ENCODE data around the gene RBM15B. TPM values are rescaled to one million over a fixed set of nuclear protein-coding genes. Genes with fewer than 3 reads are reported as not detected.

RBM15B gene
- total and polyA plus RNA-seq, 9 of the 15 experiments (the other 6 are each of a cell fraction or from before 2014, with no cell fraction given), result 1.8 to 21.0 (median 10.5) TPM

DNA sequence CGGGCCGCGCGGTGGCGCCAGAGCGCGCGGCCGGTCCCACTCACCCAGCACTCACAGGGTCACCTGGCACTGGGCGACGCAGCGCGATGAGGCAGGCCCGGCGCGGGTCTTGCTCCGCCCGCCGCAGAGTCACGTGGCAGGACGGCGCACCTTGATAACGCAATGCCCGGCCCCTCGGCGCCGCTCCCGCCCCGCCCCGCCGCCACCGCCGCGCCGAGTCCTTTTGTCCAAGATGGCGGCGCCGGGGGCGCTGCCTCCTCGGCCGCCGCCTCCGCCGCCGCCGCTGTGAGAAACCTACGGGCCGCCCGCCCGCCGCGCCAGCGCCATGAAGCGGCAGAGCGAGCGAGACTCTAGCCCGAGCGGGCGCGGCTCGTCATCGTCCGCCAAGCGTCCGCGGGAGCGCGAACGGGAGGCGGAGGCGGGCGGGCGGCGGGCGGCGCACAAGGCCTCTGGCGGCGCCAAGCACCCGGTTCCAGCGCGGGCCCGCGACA is at the start of gene RBM15B (continued):
- peak; percentile 45; the same call in 1 of the 2 replicates for TF ChIP-seq TCF3 (CRISPR knock-in tag; IDR thresholded peaks at IDR 0.05)
- TF ChIP-seq, protein P1, sequence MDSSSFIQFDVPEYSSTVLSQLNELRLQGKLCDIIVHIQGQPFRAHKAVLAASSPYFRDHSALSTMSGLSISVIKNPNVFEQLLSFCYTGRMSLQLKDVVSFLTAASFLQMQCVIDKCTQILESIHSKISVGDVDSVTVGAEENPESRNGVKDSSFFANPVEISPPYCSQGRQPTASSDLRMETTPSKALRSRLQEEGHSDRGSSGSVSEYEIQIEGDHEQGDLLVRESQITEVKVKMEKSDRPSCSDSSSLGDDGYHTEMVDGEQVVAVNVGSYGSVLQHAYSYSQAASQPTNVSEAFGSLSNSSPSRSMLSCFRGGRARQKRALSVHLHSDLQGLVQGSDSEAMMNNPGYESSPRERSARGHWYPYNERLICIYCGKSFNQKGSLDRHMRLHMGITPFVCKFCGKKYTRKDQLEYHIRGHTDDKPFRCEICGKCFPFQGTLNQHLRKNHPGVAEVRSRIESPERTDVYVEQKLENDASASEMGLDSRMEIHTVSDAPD (CRISPR knock-in tag; IDR thresholded peaks at IDR 0.05), result no peak
- TF ChIP-seq ZNF3 (CRISPR knock-in tag; IDR thresholded peaks at IDR 0.05), result no peak
- TF ChIP-seq, protein P2, sequence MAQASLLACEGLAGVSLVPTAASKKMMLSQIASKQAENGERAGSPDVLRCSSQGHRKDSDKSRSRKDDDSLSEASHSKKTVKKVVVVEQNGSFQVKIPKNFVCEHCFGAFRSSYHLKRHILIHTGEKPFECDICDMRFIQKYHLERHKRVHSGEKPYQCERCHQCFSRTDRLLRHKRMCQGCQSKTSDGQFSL (CRISPR knock-in tag; IDR thresholded peaks at IDR 0.05), result no peak
- TF ChIP-seq, protein P2 (tag; IDR thresholded peaks at IDR 0.05), result no peak
- TF ChIP-seq, protein P3, sequence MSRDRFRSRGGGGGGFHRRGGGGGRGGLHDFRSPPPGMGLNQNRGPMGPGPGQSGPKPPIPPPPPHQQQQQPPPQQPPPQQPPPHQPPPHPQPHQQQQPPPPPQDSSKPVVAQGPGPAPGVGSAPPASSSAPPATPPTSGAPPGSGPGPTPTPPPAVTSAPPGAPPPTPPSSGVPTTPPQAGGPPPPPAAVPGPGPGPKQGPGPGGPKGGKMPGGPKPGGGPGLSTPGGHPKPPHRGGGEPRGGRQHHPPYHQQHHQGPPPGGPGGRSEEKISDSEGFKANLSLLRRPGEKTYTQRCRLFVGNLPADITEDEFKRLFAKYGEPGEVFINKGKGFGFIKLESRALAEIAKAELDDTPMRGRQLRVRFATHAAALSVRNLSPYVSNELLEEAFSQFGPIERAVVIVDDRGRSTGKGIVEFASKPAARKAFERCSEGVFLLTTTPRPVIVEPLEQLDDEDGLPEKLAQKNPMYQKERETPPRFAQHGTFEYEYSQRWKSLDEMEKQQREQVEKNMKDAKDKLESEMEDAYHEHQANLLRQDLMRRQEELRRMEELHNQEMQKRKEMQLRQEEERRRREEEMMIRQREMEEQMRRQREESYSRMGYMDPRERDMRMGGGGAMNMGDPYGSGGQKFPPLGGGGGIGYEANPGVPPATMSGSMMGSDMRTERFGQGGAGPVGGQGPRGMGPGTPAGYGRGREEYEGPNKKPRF (IDR thresholded peaks at IDR 0.05; ENCODE audit: low read depth, low read length), result no peak
- no peak for TF ChIP-seq SRSF1 (IDR thresholded peaks at IDR 0.05; ENCODE audit: low read depth, low read length)
- TF ChIP-seq ARHGAP35 (IDR thresholded peaks at IDR 0.05; ENCODE audit: partially characterized antibody), result no peak
- no peak for TF ChIP-seq ZNF431 (CRISPR knock-in tag; IDR thresholded peaks at IDR 0.05)
- TF ChIP-seq BHLHE40 (IDR thresholded peaks at IDR 0.05; ENCODE audit: low read length), result peak; percentile 80
- TF ChIP-seq, protein P4, sequence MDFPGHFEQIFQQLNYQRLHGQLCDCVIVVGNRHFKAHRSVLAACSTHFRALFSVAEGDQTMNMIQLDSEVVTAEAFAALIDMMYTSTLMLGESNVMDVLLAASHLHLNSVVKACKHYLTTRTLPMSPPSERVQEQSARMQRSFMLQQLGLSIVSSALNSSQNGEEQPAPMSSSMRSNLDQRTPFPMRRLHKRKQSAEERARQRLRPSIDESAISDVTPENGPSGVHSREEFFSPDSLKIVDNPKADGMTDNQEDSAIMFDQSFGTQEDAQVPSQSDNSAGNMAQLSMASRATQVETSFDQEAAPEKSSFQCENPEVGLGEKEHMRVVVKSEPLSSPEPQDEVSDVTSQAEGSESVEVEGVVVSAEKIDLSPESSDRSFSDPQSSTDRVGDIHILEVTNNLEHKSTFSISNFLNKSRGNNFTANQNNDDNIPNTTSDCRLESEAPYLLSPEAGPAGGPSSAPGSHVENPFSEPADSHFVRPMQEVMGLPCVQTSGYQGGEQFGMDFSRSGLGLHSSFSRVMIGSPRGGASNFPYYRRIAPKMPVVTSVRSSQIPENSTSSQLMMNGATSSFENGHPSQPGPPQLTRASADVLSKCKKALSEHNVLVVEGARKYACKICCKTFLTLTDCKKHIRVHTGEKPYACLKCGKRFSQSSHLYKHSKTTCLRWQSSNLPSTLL (IDR thresholded peaks at IDR 0.05), result no peak
- TF ChIP-seq ZSCAN29 (IDR thresholded peaks at IDR 0.05), result no peak
- TF ChIP-seq, protein P5, sequence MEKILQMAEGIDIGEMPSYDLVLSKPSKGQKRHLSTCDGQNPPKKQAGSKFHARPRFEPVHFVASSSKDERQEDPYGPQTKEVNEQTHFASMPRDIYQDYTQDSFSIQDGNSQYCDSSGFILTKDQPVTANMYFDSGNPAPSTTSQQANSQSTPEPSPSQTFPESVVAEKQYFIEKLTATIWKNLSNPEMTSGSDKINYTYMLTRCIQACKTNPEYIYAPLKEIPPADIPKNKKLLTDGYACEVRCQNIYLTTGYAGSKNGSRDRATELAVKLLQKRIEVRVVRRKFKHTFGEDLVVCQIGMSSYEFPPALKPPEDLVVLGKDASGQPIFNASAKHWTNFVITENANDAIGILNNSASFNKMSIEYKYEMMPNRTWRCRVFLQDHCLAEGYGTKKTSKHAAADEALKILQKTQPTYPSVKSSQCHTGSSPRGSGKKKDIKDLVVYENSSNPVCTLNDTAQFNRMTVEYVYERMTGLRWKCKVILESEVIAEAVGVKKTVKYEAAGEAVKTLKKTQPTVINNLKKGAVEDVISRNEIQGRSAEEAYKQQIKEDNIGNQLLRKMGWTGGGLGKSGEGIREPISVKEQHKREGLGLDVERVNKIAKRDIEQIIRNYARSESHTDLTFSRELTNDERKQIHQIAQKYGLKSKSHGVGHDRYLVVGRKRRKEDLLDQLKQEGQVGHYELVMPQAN (IDR thresholded peaks at IDR 0.05; ENCODE audit: borderline replicate concordance), result no peak
- no peak for TF ChIP-seq GABPB2 (CRISPR knock-in tag; conservative IDR thresholded peaks at IDR 0.05)
- TF ChIP-seq GATA2 (CRISPR knock-in tag; IDR thresholded peaks at IDR 0.05), result no peak
- TF ChIP-seq BDP1 (IDR thresholded peaks at IDR 0.05; ENCODE audit: insufficient read depth, insufficient read length), result no peak
- TF ChIP-seq CBFA2T2 (conservative IDR thresholded peaks at IDR 0.05), result peak; percentile 35; the same call in 1 of the 2 replicates
- peak; percentile 57; the same call in 1 of the 2 replicates for TF ChIP-seq POLR2H (tag; IDR thresholded peaks at IDR 0.05; ENCODE audit: low read depth)
- no peak for TF ChIP-seq PTTG1 (tag; IDR thresholded peaks at IDR 0.05; ENCODE audit: low read depth)
- TF ChIP-seq ZKSCAN1 (IDR thresholded peaks at IDR 0.05; ENCODE audit: low read depth, low read length), result 0 out of 2 replicates have a peak, but pooled peaks have one; percentile 19

Data from K562 (cell line).